HL-60/S4 treated with retinoic acid at 250 ng/mL for 4 days and 3 days (cell line): ENCODE results near the gene TFDP1.

Experiments
- in situ Hi-C: fragments of 300-500 bp; cut with MboI; formaldehyde crosslinking; loops from 2 replicates; pipeline ENCODE4 v1.7.0; 2022; ENCODE audit warnings: low sequenced_read_pairs

The TFDP1 gene

DNA sequence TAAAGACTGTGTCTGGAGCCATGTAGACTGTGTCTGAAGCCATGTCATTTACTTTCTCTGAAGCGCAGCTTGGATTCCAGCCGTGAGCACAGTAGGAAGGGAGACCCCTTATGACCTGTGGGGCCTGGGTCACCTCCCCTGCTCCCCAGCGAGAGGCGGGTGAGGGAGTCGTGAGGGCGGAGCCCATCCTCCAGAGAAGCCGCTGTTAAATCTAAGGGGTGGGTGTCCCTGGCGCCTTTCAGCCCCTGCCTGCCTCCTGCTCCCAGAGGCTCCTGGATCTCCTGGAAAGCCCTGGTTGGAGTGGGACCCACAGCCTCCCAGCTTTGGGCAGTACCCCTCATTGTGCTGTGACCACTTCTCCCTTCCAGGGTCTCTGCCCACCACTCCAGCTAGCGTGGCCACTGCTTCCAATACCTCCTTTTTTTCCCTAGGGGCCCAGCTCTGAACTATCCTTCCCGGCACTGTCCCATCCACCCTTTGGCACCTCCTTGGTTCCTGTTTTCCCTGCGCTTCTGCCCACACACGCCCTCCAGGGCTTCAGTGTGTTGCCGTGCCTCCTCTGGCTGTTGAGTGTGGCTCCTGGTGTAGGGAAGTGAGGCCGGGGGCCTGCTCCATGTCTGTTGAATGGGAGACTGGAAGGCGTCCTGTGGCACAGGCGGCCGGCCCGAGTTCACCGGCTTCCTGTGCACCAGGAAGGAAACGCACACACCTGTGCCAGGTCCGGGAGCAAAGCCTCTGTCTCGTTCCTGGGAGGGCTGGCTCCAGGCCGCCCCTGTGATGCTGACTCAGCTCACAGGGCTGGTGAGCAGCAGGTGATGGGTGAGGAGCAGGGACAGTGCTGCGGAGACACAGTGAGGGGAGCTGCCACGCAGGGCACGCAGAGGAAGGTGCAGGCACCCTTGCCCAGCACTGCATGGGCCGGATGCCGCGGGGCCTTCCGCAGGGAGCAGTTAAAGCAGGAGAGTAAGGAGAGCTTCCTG is 44.0 kb downstream of the TFDP1 start:
- in situ Hi-C loops, result no loop called here

- in situ Hi-C loops, result no loop called here
These were observed 45.3 kb downstream of the TFDP1 start for GRCh38 chr13:113629866-113630265.

- in situ Hi-C loops, result no loop called here
These were observed 45.7 kb downstream of the TFDP1 start for GRCh38 chr13:113630296-113630695.

- in situ Hi-C loops, result no loop called here
These were observed 46.3 kb downstream of the TFDP1 start for GRCh38 chr13:113630804-113631203.

DNA sequence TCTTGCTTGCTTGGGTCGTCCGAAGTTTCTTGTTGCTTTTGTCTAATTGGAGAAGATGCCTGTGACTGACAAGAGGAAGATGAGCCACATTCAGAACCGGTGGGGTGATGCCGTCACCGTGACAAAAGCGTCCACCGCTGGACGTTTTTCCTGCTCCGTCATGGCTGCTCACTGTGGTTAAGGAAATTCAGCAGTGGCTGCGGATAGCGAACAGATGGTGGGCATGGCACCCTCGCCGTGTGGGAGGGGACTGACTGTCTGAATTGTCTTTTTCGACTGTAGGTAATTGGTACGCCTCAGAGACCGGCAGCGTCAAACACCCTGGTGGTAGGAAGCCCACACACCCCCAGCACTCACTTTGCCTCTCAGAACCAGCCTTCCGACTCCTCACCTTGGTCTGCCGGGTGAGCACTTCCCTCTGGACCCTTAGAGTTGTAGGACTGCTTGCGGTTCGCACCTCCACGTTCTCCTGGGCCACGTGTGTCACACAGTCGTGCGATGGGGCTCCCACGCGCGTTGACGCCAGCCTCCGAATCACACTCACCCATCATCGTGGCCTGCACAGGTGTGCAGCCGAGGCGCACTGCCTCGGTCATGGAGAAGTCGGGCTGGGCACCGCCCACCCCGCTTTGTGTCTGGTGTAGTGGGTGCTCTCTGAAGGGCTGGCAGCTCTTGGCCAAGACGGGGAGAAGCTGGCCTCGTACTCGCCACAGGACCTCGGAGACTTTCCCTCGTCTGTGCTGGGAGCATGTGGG is 47.0 kb downstream of the TFDP1 start:
- in situ Hi-C loops, result no loop called here

- in situ Hi-C loops, result no loop called here
These were observed 48.3 kb downstream of the TFDP1 start for GRCh38 chr13:113632706-113633484.

GRCh38 chr13:113633485-113633873 is 48.9 kb downstream of the TFDP1 start:
- in situ Hi-C loops, result no loop called here

- in situ Hi-C loops, result no loop called here
These were observed 49.9 kb downstream of the TFDP1 start for GRCh38 chr13:113634279-113635047.

DNA sequence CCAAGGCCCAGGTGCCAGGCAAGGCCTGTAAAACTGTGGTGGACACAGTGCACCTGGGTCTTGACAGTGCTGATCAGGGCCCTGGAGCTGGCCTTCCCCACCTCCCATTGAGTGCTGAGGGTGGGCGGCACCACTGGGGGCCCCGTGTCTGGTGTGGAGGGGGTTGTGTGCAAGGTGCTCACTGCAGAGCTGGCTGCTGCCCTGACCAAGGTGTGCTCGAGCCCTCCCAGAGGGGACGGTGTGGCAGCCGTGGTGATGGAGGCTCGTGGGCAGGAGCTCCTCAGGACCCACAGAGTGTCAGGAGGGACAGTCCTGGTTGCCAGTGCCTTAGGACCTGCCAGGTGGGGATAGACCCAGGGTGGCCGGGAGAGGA is 50.5 kb downstream of the TFDP1 start:
- in situ Hi-C loops, result no loop called here

DNA sequence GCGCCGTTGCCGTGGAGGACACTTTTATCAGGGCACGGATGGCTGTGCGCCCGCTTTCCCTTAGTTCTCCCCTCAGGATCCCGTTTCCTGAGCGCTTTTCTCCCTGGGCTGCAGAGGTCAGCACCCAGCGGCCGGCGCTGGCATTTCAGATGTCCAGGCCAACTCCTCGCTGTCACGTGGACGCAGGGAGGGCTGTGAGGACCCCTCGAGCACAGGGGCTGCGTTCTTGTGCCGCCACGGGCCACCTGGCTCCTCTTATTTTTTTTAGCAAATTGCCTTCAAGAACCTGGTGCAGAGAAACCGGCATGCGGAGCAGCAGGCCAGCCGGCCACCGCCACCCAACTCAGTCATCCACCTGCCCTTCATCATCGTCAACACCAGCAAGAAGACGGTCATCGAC is 51.2 kb downstream of the TFDP1 start:
- in situ Hi-C loops, result no loop called here

DNA sequence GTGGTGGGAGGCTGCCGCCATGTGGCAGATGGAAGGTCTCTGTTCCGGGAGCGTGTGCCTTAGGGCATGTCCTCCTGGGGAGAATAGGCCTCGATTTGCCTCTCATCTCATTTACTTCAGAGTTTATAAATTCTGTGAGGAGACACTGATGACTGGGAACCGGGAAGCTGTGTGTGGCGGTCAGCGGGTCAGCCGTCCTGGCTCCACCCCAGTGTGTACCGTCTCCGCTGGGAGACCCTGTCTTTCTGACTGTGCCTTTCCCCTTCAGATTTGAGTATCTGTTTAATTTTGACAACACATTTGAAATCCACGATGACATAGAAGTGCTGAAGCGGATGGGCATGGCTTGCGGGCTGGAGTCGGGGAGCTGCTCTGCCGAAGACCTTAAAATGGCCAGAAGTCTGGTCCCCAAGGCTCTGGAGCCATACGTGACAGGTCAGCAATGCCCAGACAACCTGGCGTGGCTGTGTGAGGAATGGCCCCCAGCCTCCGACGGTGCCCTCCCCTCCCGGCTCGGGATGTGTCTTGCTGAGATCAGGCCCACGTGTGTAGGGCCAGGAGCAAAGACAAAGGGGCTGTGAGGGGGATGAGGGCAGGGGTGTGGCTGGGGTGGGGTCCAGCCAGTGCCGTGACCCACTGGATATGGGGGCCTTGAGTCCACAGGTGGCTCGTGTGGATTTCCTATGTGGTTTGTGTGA is 51.9 kb downstream of the TFDP1 start:
- in situ Hi-C loops, result no loop called here

DNA sequence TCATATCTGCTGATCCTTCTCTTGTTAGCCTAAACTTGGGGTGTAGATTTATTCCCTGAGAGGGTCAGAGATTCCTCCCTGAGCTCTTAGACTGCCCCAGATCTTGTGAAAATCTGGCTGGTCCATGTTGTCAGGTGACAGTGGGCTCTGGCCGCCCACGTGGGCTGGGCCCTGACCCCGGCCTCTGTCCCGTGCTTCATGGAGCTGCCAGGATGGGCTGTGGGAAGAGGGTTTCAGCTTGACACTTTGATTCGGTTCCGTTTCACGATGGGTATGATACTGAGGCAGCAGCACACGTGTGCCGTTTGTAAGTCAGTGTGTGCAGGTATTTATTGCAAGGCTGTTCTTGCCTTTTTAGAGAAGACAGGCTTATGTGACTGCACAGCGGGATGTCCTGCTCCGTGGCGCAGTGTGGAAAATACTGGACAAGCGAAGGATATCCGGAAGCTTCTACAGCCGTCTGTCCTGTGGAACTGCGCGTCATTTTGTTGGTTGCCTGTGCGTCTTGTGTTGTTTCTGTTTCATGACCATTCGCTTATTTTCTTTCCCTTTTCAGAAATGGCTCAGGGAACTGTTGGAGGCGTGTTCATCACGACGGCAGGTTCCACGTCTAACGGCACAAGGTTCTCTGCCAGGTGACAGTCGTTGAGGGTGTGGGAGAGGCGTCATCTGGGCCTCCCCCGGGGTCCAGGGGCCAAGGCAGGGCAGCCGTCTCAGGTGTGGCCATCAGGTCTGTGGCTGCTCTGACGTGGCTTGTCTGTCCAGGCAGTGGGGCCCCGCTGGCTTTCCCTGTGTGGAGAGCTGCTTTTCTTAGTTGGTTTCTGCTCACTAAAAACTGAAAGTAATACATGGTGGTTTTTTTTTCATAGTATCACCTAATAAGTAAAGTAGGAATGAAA is 53.0 kb downstream of the TFDP1 start:
- in situ Hi-C loops, result no loop called here

DNA sequence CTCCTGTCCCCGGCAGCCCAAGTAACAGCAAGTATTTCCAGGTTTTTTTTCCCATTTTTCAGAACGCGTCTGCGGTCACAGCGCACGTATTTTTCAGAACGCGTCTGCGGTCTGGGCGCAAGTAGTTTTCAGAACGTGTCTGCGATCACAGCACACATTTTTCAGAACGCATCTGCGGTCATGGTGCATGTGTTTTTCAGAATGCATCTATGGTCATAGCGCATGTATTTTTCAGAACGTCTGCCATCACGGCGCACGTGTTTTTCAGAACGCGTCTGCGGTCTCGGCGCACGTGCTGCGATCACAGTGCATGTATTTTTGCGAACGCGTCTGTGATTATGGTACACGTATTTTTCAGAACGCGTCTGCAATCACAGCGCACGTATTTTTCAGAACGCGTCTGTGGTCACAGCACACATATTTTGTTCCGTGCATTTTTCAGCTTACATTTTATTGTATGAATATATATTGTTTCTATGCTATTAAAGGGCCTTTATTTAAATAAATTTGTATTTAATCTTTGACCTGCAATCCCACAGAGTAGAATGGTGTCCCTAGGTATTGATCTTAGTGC is 53.7 kb downstream of the TFDP1 start:
- in situ Hi-C loops, result no loop called here

GRCh38 chr13:113638806-113639205 is 54.3 kb downstream of the TFDP1 start:
- in situ Hi-C loops, result no loop called here

- in situ Hi-C loops, result no loop called here
These were observed 55.2 kb downstream of the TFDP1 start for GRCh38 chr13:113639616-113640262.

DNA sequence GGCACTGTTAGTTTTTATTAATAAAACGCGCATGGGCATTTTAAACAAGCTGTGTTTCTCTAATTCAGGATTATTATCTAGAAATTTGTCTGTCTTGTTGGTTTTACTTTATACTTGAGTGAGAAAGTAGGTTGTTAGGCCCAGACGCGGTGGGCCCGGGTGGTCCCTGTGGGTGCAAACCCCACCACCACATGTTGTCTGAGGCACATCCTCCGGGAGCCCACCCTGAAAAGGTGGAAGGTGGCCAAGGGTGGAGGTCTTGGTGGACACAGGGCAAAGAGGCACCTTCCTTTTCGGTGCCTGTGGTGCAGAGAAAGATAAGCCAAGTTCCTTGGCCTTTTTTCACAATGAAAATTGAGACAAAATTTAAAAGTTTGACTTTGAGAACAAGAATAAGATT is 56.9 kb downstream of the TFDP1 start:
- in situ Hi-C loops, result no loop called here

- in situ Hi-C loops, result no loop called here
These were observed 58.0 kb downstream of the TFDP1 start for GRCh38 chr13:113642563-113642962.

- in situ Hi-C loops, result no loop called here
These were observed 59.0 kb downstream of the TFDP1 start for GRCh38 chr13:113643593-113643992.
